Measurements from ENCODE around the gene GATA5.

The GATA5 gene

GRCh38 chr20:62452475-62453095 is 23.2 kb downstream of the GATA5 start:
- TF ChIP-seq MAX (IDR thresholded peaks at IDR 0.05) = no peak
- no peak for TF ChIP-seq NFIC (IDR thresholded peaks at IDR 0.05)
- no peak for TF ChIP-seq TEAD4 (IDR thresholded peaks at IDR 0.05)
- TF ChIP-seq USF1 (IDR thresholded peaks at IDR 0.05) = no peak
- no peak for TF ChIP-seq EP300 (IDR thresholded peaks at IDR 0.05; ENCODE audit: borderline replicate concordance)
- TF ChIP-seq REST (IDR thresholded peaks at IDR 0.05; ENCODE audit: low read depth) = no peak
- no peak for TF ChIP-seq FOXM1 (IDR thresholded peaks at IDR 0.05; ENCODE audit: borderline replicate concordance, low read depth)
- TF ChIP-seq YY1 (IDR thresholded peaks at IDR 0.05; ENCODE audit: low read depth) = no peak
- TF ChIP-seq RAD21 (IDR thresholded peaks at IDR 0.05; ENCODE audit: low read depth) = no peak

GRCh38 chr20:62451970-62452369 is 23.8 kb downstream of the GATA5 start:
- TF ChIP-seq TEAD4 (IDR thresholded peaks at IDR 0.05) = no peak
- TF ChIP-seq FOXM1 (IDR thresholded peaks at IDR 0.05; ENCODE audit: borderline replicate concordance, low read depth) = no peak
- TF ChIP-seq EP300 (IDR thresholded peaks at IDR 0.05; ENCODE audit: borderline replicate concordance) = no peak
- no peak for TF ChIP-seq YY1 (IDR thresholded peaks at IDR 0.05; ENCODE audit: low read depth)
- TF ChIP-seq MAX (IDR thresholded peaks at IDR 0.05) = no peak
- TF ChIP-seq TAF1 (IDR thresholded peaks at IDR 0.05; ENCODE audit: low read depth) = no peak
- TF ChIP-seq ZBTB7A (IDR thresholded peaks at IDR 0.05; ENCODE audit: low read depth) = no peak
- TF ChIP-seq REST (IDR thresholded peaks at IDR 0.05; ENCODE audit: low read depth) = no peak

- no peak for TF ChIP-seq YY1 (IDR thresholded peaks at IDR 0.05; ENCODE audit: low read depth)
- no peak for TF ChIP-seq FOXM1 (IDR thresholded peaks at IDR 0.05; ENCODE audit: borderline replicate concordance, low read depth)
- TF ChIP-seq TEAD4 (IDR thresholded peaks at IDR 0.05) = no peak
- TF ChIP-seq REST (IDR thresholded peaks at IDR 0.05; ENCODE audit: low read depth) = no peak
- no peak for TF ChIP-seq CEBPB (IDR thresholded peaks at IDR 0.05)
- TF ChIP-seq EP300 (IDR thresholded peaks at IDR 0.05; ENCODE audit: borderline replicate concordance) = no peak
- no peak for TF ChIP-seq TCF12 (IDR thresholded peaks at IDR 0.05; ENCODE audit: low read depth)
- TF ChIP-seq ZBTB7A (IDR thresholded peaks at IDR 0.05; ENCODE audit: low read depth) = no peak
- no peak for TF ChIP-seq MAX (IDR thresholded peaks at IDR 0.05)
- TF ChIP-seq TAF1 (IDR thresholded peaks at IDR 0.05; ENCODE audit: low read depth) = no peak
- TF ChIP-seq RAD21 (IDR thresholded peaks at IDR 0.05; ENCODE audit: low read depth) = no peak
- TF ChIP-seq EGR1 (IDR thresholded peaks at IDR 0.05) = no peak
- TF ChIP-seq NFIC (IDR thresholded peaks at IDR 0.05) = no peak
- TF ChIP-seq CREB1 (IDR thresholded peaks at IDR 0.05; ENCODE audit: low read depth) = no peak
- no peak for TF ChIP-seq USF1 (IDR thresholded peaks at IDR 0.05)
These were observed 24.5 kb downstream of the GATA5 start for GRCh38 chr20:62451156-62451767.
